Bronchial epithelial cell (primary cell): ENCODE measurements around the gene ASB4. TPM values are rescaled to one million over a fixed set of nuclear protein-coding genes. Genes with fewer than 3 reads are reported as not detected.

Source experiments
- DNase-seq: peaks from one replicate; pipeline ENCODE4 v3.0.0-alpha.2; 2010; ENCODE audit warnings: low read depth
- FAIRE-seq: peaks from 2 replicates; lab custom pipeline; 2011; peaks lifted over from hg19 to GRCh38; lab: Jason Lieb, UNC
- H3K27me3 ChIP-seq: 2 replicates; pipeline ENCODE4 v1.5.1; 2011; ENCODE audit warnings: low read length; ENCODE audit not compliant: control insufficient read depth, insufficient read depth
- H3K36me3 ChIP-seq: 2 replicates; pipeline ENCODE4 v1.5.1; 2011; ENCODE audit warnings: low read length; ENCODE audit not compliant: control insufficient read depth, insufficient read depth
- H3K4me3 ChIP-seq: 2 replicates; pipeline ENCODE4 v1.5.1; 2011; ENCODE audit warnings: mild to moderate bottlenecking, low read depth, low read length, control low read depth
- total RNA-seq: library from RNA; depleted of rRNA; stranded (reverse); fragments of >200 nt; gene quantifications from 2 replicates; pipeline ENCODE4 v1.2.1, GENCODE V29; 2014
- TF ChIP-seq, protein P1 (sequence below): IDR thresholded peaks from 2 replicates; pipeline ENCODE4 v1.5.1; 2011; ENCODE audit warnings: mild to moderate bottlenecking, moderate library complexity, low read length, control low read depth, inconsistent platforms; ENCODE audit not compliant: insufficient read depth, severe bottlenecking

ASB4 gene
- total RNA-seq, 1 donor from 2014 or later: under 0.01 TPM

DNA sequence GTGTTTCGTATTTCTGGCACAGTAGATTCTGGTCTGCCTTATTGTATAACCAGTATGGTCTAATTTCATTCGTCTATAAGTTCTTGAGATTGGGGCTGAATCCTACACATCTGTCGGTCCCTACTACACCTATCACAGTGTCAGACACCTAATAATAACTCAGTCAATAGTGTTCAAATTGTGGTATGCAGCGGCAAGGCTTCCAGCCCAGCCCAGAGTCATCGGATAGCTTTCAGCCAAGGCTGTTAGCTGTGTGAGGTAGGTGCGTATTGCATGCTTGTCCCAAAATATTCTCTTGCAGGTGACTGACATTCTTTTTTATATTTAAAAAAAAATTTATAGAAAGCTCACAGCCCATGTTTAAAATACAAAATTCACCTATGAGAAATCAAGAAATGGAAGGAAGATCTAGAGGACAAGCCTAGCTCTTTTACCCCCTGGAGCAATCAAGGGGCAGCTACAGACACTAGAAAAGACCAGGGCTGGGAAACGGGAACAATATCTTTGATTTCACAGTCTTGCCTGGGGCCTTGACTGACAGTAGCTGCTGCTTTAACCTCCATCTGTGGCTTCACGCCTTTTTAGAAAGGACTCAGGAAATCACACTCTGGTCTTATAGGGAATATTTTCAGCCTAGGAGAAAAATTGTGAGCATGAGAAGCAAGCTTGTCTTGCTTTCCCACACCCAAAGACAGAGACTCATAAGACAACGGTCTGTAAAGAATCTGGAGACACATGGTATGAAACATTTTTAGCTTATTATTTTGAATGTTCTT, 9.5 kb upstream of the ASB4 start:
- DNase-seq (no peak), FAIRE-seq (no peak)
- TF ChIP-seq, protein P1, sequence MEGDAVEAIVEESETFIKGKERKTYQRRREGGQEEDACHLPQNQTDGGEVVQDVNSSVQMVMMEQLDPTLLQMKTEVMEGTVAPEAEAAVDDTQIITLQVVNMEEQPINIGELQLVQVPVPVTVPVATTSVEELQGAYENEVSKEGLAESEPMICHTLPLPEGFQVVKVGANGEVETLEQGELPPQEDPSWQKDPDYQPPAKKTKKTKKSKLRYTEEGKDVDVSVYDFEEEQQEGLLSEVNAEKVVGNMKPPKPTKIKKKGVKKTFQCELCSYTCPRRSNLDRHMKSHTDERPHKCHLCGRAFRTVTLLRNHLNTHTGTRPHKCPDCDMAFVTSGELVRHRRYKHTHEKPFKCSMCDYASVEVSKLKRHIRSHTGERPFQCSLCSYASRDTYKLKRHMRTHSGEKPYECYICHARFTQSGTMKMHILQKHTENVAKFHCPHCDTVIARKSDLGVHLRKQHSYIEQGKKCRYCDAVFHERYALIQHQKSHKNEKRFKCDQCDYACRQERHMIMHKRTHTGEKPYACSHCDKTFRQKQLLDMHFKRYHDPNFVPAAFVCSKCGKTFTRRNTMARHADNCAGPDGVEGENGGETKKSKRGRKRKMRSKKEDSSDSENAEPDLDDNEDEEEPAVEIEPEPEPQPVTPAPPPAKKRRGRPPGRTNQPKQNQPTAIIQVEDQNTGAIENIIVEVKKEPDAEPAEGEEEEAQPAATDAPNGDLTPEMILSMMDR: no peak
- Histone ChIP-seq H3K4me3 (no peak overlapping the region), H3K36me3 (no peaks in the 10 kb centered on the region), H3K27me3 (no peaks in the 10 kb centered on the region)

GRCh38 chr7:95476904-95477594, 8.7 kb upstream of the ASB4 start:
- H3K27me3 ChIP-seq: no peaks in the 10 kb centered on the region
- H3K4me3 ChIP-seq: no peak overlapping the region
- TF ChIP-seq, protein P1: peak; percentile 65
- DNase-seq: peak; percentile 53
- no peaks in the 10 kb centered on the region for H3K36me3 ChIP-seq
- FAIRE-seq: no peak

DNA sequence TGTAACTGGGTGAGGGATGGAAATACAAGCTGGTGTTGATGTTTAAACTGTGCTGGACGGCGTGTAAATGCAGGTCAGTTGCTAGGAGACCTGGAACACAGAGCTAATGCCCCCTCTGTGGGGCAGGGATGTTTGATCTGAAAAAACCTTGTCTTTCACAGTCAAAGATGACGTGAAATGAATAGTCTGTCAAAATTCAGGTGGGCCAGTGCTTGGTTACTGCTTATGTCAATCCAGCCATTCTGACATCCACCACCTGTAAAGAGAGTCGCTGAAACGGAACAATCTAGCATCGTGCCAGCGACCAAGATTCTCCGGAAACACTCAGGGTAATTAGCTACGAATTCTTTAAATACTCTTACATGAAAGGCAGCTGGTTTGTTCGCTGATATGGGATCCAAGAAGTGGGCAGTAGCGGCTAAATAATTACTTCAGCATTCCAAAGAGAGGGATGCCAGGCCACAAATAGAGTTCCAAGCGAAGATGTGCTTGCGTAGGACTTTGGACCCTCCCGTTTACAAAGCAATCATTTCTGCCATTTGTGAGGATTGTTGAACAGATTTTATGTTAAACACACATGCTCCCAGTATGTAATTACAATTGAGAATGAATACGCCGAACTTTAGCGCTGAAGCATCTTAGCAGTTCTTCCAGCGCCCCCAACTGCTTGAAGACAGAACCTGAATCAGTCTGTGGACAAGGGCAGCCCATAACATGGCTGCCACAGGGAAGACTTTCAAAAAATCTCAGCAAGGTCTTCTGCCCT, 7.3 kb upstream of the ASB4 start:
- no peak for FAIRE-seq
- peak; percentile 32 for DNase-seq
- H3K36me3 ChIP-seq: no peaks in the 10 kb centered on the region
- H3K4me3 ChIP-seq: peak overlapping the region; percentile 8
- no peaks in the 10 kb centered on the region for H3K27me3 ChIP-seq
- TF ChIP-seq, protein P1: peak; percentile 49

GRCh38 chr7:95479992-95480624, 5.6 kb upstream of the ASB4 start:
- Histone ChIP-seq H3K4me3 (no peak overlapping the region), H3K27me3 (peaks cover 2% of the 10 kb centered on the region), H3K36me3 (no peaks in the 10 kb centered on the region)
- FAIRE-seq: no peak
- no peak for DNase-seq
- TF ChIP-seq, protein P1: no peak

DNA sequence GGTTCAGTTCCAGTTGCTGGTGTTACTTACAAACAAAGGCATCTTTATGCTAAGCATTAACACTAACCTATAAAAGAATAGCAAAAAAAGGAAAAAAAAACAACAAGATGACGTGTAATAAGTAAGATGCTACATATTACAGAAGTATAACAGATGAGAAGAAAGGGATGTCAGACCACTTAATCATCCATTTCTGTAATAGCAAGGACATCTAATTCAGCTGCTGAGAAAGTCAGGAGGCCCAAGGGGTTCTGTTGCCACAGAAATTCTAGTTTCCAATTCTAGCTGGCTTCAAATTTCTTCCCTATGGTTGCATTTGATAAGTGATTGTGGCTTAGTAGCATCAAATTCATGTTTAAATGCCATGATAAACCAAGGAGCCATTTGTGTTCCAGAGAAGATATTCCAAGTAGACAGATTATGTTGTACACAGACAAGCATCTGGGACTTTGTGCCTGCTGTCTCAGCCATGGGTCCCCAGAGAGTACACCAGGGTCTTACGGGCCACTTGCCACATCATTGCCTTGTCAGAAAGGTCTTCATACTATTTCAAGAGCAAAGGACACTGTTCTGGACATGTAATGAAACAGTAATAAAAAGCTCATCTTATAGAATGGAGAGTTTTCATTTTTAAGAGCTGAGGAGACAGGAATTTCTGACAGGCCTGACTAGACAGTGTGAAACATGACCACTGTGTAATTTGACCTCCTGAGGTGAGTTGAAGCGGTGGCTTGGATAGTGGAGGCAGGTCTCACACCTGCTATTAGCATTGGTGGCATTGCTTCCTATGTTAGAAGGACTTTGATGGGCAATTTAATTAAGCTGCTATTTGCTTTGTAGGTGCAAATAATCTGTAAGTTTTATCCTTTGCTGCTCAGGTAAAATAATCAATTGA, 4.2 kb upstream of the ASB4 start:
- TF ChIP-seq, protein P1: no peak
- DNase-seq (no peak), FAIRE-seq (no peak)
- no peaks in the 10 kb centered on the region for H3K36me3 ChIP-seq
- no peak overlapping the region for H3K4me3 ChIP-seq
- peaks cover 4% of the 10 kb centered on the region for H3K27me3 ChIP-seq
